Astrocyte of the spinal cord (primary cell): Measurements from ENCODE around the gene CPLANE1.

Experiments
- DNase-seq: peaks from one replicate; pipeline ENCODE4 v3.0.0; 2011; ENCODE audit warnings: low read depth, low spot score
- H3K4me3 ChIP-seq: 2 replicates; pipeline ENCODE4 v1.5.1; 2011; ENCODE audit warnings: low read depth, mild to moderate bottlenecking, low read length, moderate library complexity
- CTCF ChIP-seq: IDR thresholded peaks from 2 replicates; pipeline ENCODE4 v1.5.1; 2012; ENCODE audit warnings: low read depth, mild to moderate bottlenecking, low read length, inconsistent platforms
- in situ Hi-C: cut with HindIII; loops from 2 replicates; pipeline ENCODE4 v1.10.0; 2017; ENCODE audit warnings: low sequenced_read_pairs

Gene CPLANE1

DNA sequence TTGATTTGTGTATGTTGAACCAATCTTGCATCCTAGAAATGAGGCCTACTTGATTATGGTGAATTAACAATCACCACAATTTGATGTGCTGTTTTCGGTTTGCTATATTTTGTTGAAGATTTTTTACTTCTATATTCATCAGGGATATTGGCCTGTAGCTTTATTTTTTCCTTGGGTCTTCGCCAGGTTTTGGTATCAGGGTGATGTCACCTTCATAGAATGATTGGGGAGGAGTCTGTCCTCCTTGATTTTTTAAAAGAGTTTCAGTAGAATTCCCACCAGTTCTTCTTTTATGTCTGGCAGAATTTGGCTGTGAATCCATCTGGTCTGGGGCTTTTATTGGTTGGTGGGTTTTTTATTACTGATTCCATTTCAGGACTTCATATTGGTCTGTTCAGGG, 115.2 kb downstream of the CPLANE1 start:
- H3K4me3 ChIP-seq: no peak overlapping the region
- in situ Hi-C loops: no loop called here
- DNase-seq: peak; percentile 51
- TF ChIP-seq CTCF: no peak

DNA sequence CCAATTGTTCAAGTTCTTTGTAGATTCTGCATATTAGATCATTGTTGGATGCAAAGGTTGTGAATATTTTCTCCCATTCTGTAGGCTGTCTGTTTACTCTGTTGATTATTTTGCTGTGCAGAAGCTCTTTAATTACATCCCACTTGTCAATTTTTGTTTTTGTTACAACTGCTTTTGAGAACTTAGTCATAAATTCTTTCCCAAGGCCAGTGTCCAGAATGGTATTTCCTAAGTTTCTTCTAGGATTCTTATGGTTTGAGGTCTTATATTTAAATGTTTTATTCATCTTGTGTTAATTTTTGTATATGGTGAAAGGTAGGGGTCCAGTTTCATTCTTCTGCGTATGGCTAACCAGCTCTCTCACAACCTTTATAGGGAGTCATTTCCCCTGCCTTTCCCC, 116.5 kb downstream of the CPLANE1 start:
- DNase-seq: no peak
- in situ Hi-C loops: no loop called here
- H3K4me3 ChIP-seq: no peak overlapping the region
- no peak for TF ChIP-seq CTCF

DNA sequence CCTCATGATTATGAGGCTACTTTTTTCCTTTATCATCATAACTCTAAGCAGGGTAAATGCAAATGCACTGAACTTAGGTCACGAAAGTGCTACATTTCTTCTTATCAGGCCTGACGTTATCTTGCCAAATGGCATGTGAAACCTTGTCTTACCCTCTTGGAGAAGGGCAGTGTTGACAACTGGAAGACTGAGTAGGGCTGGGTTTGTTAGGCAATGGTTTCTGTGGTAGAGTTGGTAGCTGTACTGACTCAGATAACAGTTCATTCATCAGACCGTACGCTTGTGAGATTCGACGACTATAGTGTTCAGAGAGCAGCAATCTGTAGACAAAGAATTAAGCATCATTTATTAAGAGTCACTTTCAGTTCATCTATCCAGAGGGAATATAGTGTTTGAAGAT, 127.7 kb downstream of the CPLANE1 start:
- H3K4me3 ChIP-seq: no peak overlapping the region
- no peak for DNase-seq
- TF ChIP-seq CTCF: no peak
- in situ Hi-C loops: no loop called here

GRCh38 chr5:37121027-37121426, 128.1 kb downstream of the CPLANE1 start:
- no peak for DNase-seq
- no peak for TF ChIP-seq CTCF
- in situ Hi-C loops: no loop called here
- no peak overlapping the region for H3K4me3 ChIP-seq

DNA sequence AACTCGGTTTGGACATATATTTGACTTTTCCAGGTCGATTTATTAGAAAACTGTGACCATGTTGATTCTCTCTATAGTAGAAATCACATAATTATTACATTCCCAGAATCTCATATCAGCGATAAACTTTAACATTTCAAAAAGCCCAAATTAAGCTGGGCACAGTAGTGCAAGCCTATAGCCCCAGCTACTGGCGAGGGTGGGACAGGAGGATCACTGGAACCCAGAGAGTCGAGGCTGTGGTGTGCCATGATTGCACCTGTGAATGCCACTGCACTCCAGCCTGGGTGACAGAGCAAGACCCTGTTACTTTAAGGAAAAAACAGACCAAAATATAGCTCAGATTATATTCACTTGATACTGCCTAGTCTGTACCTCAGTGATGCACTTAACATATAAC, 128.9 kb downstream of the CPLANE1 start:
- TF ChIP-seq CTCF: no peak
- H3K4me3 ChIP-seq: no peak overlapping the region
- in situ Hi-C loops: no loop called here
- DNase-seq: no peak

GRCh38 chr5:37116359-37116758, 132.8 kb downstream of the CPLANE1 start:
- in situ Hi-C loops: no loop called here
- DNase-seq: no peak
- no peak for TF ChIP-seq CTCF
- H3K4me3 ChIP-seq: no peak overlapping the region

- in situ Hi-C loops: no loop called here
- DNase-seq: no peak
- TF ChIP-seq CTCF: no peak
- H3K4me3 ChIP-seq: no peak overlapping the region
These were observed 136.7 kb downstream of the CPLANE1 start for GRCh38 chr5:37112383-37112991.
